IMR-90 (cell line): ENCODE data around the gene CEP152. TPM values are rescaled to one million over a fixed set of nuclear protein-coding genes. Genes with fewer than 3 reads are reported as not detected.
A peak's percentile ranks its signal among the peaks of the same experiment; 100 is the strongest.

ENCODE experiments used
- ATAC-seq: fragments of 200-7000 bp; cut with Tn5 transposase; 2 replicates; pipeline ENCODE4 v1.9.1; 2020; ENCODE audit warnings: low read depth, mild to moderate bottlenecking, moderate library complexity
- BruUV-seq: library from RNA; stranded (reverse); fragments of 400-500 nt; replicated peaks from 2 replicates; lab custom pipeline; 2021; lab: Mats Ljungman, UMichigan
- CTCF ChIA-PET: fragments of 300-600 bp; formaldehyde crosslinking; extraction: SDS; loops from one replicate; lab custom pipeline; 2021; ENCODE audit warnings: antibody characterized with exemption; lab: Yijun Ruan, JAX
- POLR2A ChIA-PET: fragments of 300-600 bp; sonication (Branson Sonifier 250); formaldehyde crosslinking; loops from one replicate; lab custom pipeline; 2022; ENCODE audit warnings: antibody characterized with exemption; ENCODE audit not compliant: unreplicated experiment; lab: Charles Lee
- DNase-seq: peaks from one replicate; pipeline ENCODE4 v3.0.0; 2013
- H2AFZ ChIP-seq: replicated peaks from 2 replicates; pipeline ENCODE3; 2013; ENCODE audit warnings: low read length, mild to moderate bottlenecking; ENCODE audit not compliant: poor library complexity
- H2AK5ac ChIP-seq: 2 replicates; pipeline ENCODE4 v1.6.1; 2013; ENCODE audit warnings: low read depth, low read length, inconsistent platforms
- H2AK9ac ChIP-seq: replicated peaks from 2 replicates; pipeline ENCODE3; 2013; ENCODE audit warnings: mild to moderate bottlenecking, low read depth, low read length, moderate library complexity; ENCODE audit not compliant: poor library complexity
- H2BK120ac ChIP-seq: 2 replicates; pipeline ENCODE4 v1.6.1; 2013; ENCODE audit warnings: low read depth, low read length, inconsistent platforms
- H2BK15ac ChIP-seq: 3 replicates; pipeline ENCODE4 v1.6.1; 2013; ENCODE audit warnings: low read depth, low read length, inconsistent platforms
- H2BK20ac ChIP-seq: 2 replicates; pipeline ENCODE4 v1.6.1; 2013; ENCODE audit warnings: low read depth, mild to moderate bottlenecking, inconsistent platforms, low read length, moderate library complexity
- H2BK5ac ChIP-seq: 2 replicates; pipeline ENCODE4 v1.6.1; 2013; ENCODE audit warnings: mild to moderate bottlenecking, low read depth, low read length, inconsistent platforms; ENCODE audit not compliant: poor library complexity, severe bottlenecking
- H3K14ac ChIP-seq: replicated peaks from 2 replicates; pipeline ENCODE4 v1.6.1; 2013; ENCODE audit warnings: low read depth, low read length, inconsistent platforms
- H3K18ac ChIP-seq: 2 replicates; pipeline ENCODE4 v1.6.1; 2013; ENCODE audit warnings: low read depth, low read length, control low read depth
- H3K23ac ChIP-seq: 2 replicates; pipeline ENCODE4 v1.6.1; 2013; ENCODE audit warnings: low read depth, low read length, inconsistent platforms
- H3K27ac ChIP-seq: 2 replicates; pipeline ENCODE4 v1.5.1; 2013; ENCODE audit warnings: mild to moderate bottlenecking, control low read depth, low read length; ENCODE audit not compliant: insufficient read depth
- H3K27me3 ChIP-seq: 2 replicates; pipeline ENCODE4 v1.6.1; 2013; ENCODE audit warnings: low read length; ENCODE audit not compliant: control insufficient read depth, insufficient read depth
- H3K36me3 ChIP-seq: 2 replicates; pipeline ENCODE4 v1.6.1; 2013; ENCODE audit warnings: low read length, mixed read lengths; ENCODE audit not compliant: control insufficient read depth, insufficient read depth
- H3K4ac ChIP-seq: 2 replicates; pipeline ENCODE4 v1.6.1; 2013; ENCODE audit warnings: low read depth, low read length, inconsistent platforms
- H3K4me1 ChIP-seq: 2 replicates; pipeline ENCODE4 v1.6.1; 2013; ENCODE audit warnings: low read length, mixed read lengths; ENCODE audit not compliant: control insufficient read depth, insufficient read depth
- H3K4me2 ChIP-seq: 2 replicates; pipeline ENCODE4 v1.6.1; 2013; ENCODE audit warnings: low read depth, mild to moderate bottlenecking, control low read depth, low read length, moderate library complexity
- H3K4me3 ChIP-seq: 2 replicates; pipeline ENCODE4 v1.5.1; 2013; ENCODE audit warnings: low read depth, mild to moderate bottlenecking, control low read depth, low read length, moderate library complexity; ENCODE audit not compliant: insufficient read depth
- H3K56ac ChIP-seq: 2 replicates; pipeline ENCODE4 v1.6.1; 2013; ENCODE audit warnings: low read length, inconsistent platforms; ENCODE audit not compliant: insufficient read depth; ENCODE audit errors: extremely low read depth
- H3K79me1 ChIP-seq, 2 experiments: 2 replicates each; pipeline ENCODE4 v1.6.1; 2013; ENCODE audit warnings: low read length in 2 of 2, inconsistent platforms in 1 of 2, low read depth in 1 of 2
- H3K9ac ChIP-seq: 2 replicates; pipeline ENCODE4 v1.6.1; 2013; ENCODE audit warnings: low read depth, low read length, control low read depth
- H3K9me1 ChIP-seq: 2 replicates; pipeline ENCODE4 v1.6.1; 2013; ENCODE audit warnings: low read length, inconsistent platforms; ENCODE audit not compliant: insufficient read depth
- H3K9me3 ChIP-seq: 2 replicates; pipeline ENCODE4 v1.6.1; 2013; ENCODE audit warnings: low read length; ENCODE audit not compliant: control insufficient read depth, insufficient read depth
- H4K20me1 ChIP-seq: 2 replicates; pipeline ENCODE4 v1.6.1; 2013; ENCODE audit warnings: low read length, inconsistent platforms; ENCODE audit not compliant: insufficient read depth
- H4K5ac ChIP-seq: 2 replicates; pipeline ENCODE4 v1.6.1; 2013; ENCODE audit warnings: mild to moderate bottlenecking, low read depth, low read length, control low read depth
- H4K8ac ChIP-seq, 2 experiments: 2 replicates each; pipeline ENCODE4 v1.6.1; 2013; ENCODE audit warnings: low read depth in 2 of 2, low read length in 2 of 2, control low read depth in 1 of 2, inconsistent platforms in 1 of 2
- H4K91ac ChIP-seq: 2 replicates; pipeline ENCODE4 v1.6.1; 2013; ENCODE audit warnings: low read depth, low read length, inconsistent platforms; ENCODE audit not compliant: insufficient read depth
- FOS ChIP-seq: fragments of 150-350 bp; IDR thresholded peaks from 2 replicates; pipeline ENCODE4 v1.6.1; 2016; ENCODE audit warnings: low read depth, low read length
- MAFK ChIP-seq: IDR thresholded peaks from 2 replicates; pipeline ENCODE4 v1.6.1; 2012; ENCODE audit warnings: low read depth, low read length, improper control_type of control experiment
- WGBS, 2 experiments: methylation state at CpG; one replicate each; pipeline versions ENCODE4 v1.1.5 to v1.1.7; 2013; ENCODE audit warnings: missing lambda C conversion rate in 2 of 2; ENCODE audit not compliant: insufficient read length in 1 of 2; ENCODE audit errors: extremely low coverage in 2 of 2; 5-methylcytosine and 5-hydroxymethylcytosine counted together
- dilution Hi-C: fragments of 300-500 bp; cut with HindIII; formaldehyde crosslinking; loops from one replicate; pipeline ENCODE4 v1.14.3; 2018; ENCODE audit warnings: low sequenced_read_pairs; ENCODE audit not compliant: unreplicated experiment
- in situ Hi-C: fragments of 300-500 bp; cut with MboI; formaldehyde crosslinking; loops from 3 replicates; pipeline ENCODE4 v1.14.3; 2019; ENCODE audit warnings: low sequenced_read_pairs, inconsistent platforms, mixed read lengths
- intact Hi-C: fragments of 100-400 bp; cut with micrococcal nuclease; formaldehyde crosslinking; loops from 2 replicates; pipeline ENCODE4 v1.10.0; 2022
- polyA plus RNA-seq, 3 experiments: library from polyadenylated mRNA; depleted of rRNA; stranded (reverse); fragments of >200 nt; gene quantifications; 2 replicates each; pipeline ENCODE4 v1.2.3, GENCODE V29; 2012; ENCODE audit warnings: low replicate concordance in 1 of 3
- total RNA-seq: library from RNA; depleted of rRNA; stranded (reverse); fragments of >200 nt; gene quantifications from 2 replicates; pipeline ENCODE4 v1.2.3, GENCODE V29; 2012
- TF ChIP-seq, protein P1 (sequence below): fragments of 150-350 bp; IDR thresholded peaks from 2 replicates; pipeline ENCODE4 v1.6.1; 2017; ENCODE audit warnings: mild to moderate bottlenecking, antibody characterized with exemption, low read length, low read depth

Gene CEP152
- total and polyA plus RNA-seq, 2 of the 4 experiments (the other 2 are of a cell fraction): 2.1 to 7.3 TPM

DNA sequence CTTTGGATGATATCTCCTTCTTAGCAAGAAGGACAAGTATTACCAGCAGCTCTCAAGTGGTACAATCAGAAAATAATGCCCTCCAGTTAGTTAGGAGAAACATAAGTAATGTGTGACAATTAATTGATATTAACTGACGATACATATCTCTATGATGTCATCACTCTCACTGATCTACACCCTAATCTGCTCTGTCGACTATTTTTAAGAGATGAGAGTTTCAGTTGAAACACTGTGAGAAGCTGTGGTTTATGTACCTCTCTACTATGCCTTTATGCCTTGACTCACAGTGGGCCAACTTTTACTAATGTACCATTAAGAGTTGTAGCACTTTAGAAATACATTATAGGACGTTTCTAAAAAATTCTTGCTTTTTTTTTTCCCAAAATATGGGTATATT, 8.6 kb downstream of the CEP152 start:
- H3K23ac ChIP-seq: no peak overlapping the region
- no peak overlapping the region for H2AK9ac ChIP-seq
- peaks cover under 1% of the 10 kb centered on the region; the same call in 1 of the 2 replicates for H3K4me1 ChIP-seq
- peaks cover 32 to 57% of the 10 kb centered on the region in 2 experiments for H3K79me1 ChIP-seq
- no peak overlapping the region for H2AFZ ChIP-seq
- no peaks in the 10 kb centered on the region for H4K20me1 ChIP-seq
- BruUV-seq: no TSS peak
- H2BK120ac ChIP-seq: no peak overlapping the region
- H3K36me3 ChIP-seq: peaks cover 2% of the 10 kb centered on the region; the same call in 1 of the 2 replicates
- H2AK5ac ChIP-seq: 0 out of 2 replicates have a peak overlapping the region, but pooled peaks have one; percentile 7
- H3K56ac ChIP-seq: no peak overlapping the region
- ATAC-seq (no peak), DNase-seq (no peak)
- no peak overlapping the region for H4K91ac ChIP-seq
- ChIA-PET POLR2A (no interaction called here), CTCF (interaction anchor here (0.6 to 1.4 kb wide), 3 partner anchors 12 to 164 kb away, joined by 3 to 4 read pairs (median 3); no protein-coding TSS in a partner anchor)
- H3K9me1 ChIP-seq: peaks cover 10% of the 10 kb centered on the region
- H4K5ac ChIP-seq: no peak overlapping the region
- no peak overlapping the region for H3K4ac ChIP-seq
- H2BK20ac ChIP-seq: no peak overlapping the region
- TF ChIP-seq MAFK (no peak), FOS (no peak)
- TF ChIP-seq, protein P1, sequence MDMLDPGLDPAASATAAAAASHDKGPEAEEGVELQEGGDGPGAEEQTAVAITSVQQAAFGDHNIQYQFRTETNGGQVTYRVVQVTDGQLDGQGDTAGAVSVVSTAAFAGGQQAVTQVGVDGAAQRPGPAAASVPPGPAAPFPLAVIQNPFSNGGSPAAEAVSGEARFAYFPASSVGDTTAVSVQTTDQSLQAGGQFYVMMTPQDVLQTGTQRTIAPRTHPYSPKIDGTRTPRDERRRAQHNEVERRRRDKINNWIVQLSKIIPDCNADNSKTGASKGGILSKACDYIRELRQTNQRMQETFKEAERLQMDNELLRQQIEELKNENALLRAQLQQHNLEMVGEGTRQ: no peak
- H3K18ac ChIP-seq: no peak overlapping the region
- no peak overlapping the region for H3K27ac ChIP-seq
- no peak overlapping the region for H2BK5ac ChIP-seq
- in situ Hi-C loops (no loop called here), dilution Hi-C loops (no loop called here), intact Hi-C loops (loop anchor here (5.0 kb wide), 2 partner anchors 80 to 445 kb away; no protein-coding TSS in a partner anchor)
- H3K9ac ChIP-seq: no peak overlapping the region
- H2BK15ac ChIP-seq: no peak overlapping the region
- H3K9me3 ChIP-seq: no peaks in the 10 kb centered on the region
- H3K4me3 ChIP-seq: no peak overlapping the region
- H3K27me3 ChIP-seq: no peaks in the 10 kb centered on the region
- no peak overlapping the region for H3K4me2 ChIP-seq
- H4K8ac ChIP-seq: no peak overlapping the region
- no CpG with 5 or more reads among the region's 3 CpGs for WGBS, 2 experiments
- no peak overlapping the region for H3K14ac ChIP-seq
